Endometrium (tissue), 2 donors: ENCODE results near the gene BLCAP.
"Not testable (repeated sequence)": the region's sequence is repeated elsewhere in the genome, so short reads cannot be mapped to it uniquely, and the experiment has no call there.

Experiments used
- FAIRE-seq: peaks from 2 replicates; lab custom pipeline; 2012; peaks lifted over from hg19 to GRCh38; lab: Jason Lieb, UNC
- donor health status: control.
- donor health status: control.

The BLCAP gene

DNA sequence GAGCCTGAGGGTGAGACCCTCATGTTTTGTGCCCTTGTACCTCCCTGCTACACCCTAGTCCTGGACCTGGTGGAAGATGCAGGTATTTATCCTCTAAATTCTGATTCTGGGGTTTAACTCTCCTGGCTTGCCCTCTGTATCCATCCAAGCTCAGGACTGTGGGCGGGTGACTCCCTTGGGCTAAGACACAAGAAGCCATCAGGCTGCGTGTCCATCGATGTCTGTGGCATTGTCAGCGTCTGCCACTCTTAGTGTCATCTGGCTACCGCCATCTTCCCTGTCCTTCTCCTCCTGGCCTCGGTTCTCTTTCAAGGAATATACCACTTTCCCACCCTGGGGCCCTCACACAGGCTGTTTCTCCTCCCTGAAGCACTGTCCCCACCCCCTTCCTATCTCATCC lies 28.9 kb upstream of the BLCAP start:
- FAIRE-seq, result no peak

DNA sequence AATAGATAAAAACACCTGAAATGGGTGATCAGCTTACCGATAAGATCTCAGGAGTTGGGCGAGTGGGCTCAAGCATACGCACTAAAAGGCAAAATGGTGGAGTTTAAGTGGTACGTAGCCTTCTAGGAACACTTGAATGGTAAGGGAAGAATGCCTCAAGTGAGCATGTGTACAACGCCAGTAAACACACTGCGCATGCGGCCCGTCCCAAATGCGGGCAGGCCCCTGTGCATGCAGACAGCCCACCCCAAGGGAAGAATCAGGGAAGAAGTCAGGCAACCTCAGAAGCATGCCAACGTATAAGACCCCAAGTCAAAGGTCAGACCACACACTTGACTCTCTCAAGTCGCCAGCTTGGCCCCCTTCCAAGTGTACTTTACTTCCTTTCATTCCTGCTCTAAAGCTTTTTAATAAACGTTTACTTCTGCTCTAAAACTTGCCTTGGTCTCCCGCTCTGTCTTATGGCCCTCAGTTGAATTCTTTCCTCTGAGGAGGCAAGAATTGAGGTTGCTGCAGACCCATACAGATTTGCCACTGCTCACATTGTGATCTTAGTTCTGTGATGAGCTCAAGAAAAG lies 27.1 kb upstream of the BLCAP start:
- FAIRE-seq, result not testable (repeated sequence)

DNA sequence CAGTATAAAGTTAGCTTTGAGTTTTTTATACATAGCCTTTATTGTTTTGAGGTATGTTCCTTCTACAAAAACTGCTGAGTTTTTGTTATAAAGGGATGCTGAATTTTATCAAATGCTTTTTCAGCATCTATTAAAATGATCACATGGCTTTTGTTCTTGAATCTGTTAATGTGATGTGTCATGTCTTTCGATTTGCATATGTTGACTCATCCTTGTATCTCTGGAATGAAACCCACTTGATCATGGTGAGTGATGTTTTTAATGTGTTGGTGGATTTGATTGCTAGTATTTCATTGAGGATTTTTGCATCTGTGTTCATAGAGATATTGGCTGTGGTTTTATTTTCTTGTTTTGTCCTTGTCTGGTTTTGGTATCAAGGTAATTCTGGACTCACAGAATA lies 24.7 kb upstream of the BLCAP start:
- no peak for FAIRE-seq

DNA sequence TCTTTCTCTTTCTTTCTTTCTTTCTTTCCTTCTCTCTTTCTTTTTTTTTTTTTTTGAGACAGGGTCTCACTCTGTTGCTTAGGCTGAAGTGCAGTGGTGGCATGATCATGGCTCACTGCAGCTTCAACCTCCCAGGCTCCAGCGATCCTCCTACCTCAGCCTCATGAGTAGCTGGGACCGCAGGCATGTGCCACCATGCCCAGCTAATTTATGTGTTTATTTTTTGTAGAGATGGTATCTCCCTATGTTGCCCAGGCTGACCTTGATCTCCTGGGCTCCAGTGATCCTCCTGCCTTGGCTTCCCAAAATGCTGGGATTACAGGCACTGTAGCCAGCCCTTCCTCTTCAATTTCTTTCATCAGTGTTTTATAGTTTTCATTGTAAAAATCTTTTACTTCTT lies 24.0 kb upstream of the BLCAP start:
- FAIRE-seq, result not testable (repeated sequence)

DNA sequence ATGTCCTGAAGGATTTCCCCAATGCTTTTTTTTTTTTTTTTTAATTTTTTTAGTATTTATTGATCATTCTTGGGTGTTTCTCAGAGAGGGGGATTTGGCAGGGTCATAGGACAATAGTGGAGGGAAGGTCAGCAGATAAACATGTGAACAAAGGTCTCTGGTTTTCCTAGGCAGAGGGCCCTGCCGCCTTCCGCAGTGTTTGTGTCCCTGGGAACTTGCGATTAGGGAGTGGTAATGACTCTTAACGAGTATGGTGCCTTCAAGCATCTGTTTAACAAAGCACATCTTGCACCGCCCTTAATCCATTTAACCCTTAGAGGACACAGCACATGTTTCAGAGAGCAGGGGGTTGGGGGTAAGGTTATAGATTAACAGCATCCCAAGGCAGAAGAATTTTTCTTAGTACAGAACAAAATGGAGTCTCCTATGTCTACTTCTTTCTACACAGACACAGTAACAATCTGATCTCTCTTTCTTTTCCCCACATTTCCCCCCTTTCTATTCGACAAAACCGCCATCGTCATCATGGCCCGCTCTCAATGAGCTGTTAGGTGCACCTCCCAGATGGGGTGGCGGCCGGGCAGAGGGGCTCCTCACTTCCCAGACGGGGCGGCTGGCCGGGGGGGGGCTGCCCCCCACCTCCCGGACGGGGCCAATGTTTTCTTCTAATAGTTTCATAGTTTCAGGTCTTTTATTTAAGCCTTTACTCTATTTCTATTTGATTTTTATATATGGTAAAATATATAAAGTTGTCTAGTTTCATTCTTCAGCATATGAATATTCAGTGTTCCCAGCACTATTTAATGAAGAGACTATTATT lies 22.6 kb upstream of the BLCAP start:
- not testable (repeated sequence) for FAIRE-seq

DNA sequence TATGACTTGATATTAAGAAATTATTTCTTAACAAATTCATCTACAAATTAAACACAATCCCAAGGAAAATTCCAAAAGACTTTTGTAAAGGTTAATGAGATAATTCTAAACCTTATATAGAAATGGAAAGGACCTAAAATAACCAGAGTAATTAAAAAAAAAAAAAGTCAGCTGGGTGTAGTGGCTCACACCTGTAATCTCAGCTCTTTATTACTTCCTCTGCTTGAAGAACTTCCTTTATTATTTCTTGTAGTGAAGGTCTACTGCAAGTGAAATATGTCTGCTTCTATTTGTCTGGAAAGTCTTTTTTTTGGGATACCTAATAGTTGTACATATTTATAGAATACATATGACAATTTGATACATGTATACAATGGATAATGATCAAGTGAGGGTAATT lies 20.2 kb upstream of the BLCAP start:
- FAIRE-seq, result no peak

DNA sequence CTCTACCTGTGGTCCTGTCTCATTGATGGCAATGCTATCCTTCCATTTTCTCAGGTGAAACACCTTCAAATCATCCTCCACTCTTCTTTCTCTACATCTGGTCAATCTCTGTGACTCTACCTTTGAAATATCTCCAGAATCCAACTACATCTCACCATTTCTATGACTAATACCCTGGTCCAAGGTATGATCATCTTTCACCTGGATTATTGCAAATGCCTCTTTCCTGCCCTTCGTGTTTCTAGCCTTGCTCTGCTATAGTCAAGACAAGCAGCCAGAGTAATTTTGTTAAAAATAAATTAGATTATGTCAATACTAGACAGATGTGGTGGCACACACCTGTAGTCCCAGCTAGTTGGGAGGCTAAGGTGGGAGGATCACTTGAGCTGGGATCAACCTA lies 17.8 kb upstream of the BLCAP start:
- no peak for FAIRE-seq

DNA sequence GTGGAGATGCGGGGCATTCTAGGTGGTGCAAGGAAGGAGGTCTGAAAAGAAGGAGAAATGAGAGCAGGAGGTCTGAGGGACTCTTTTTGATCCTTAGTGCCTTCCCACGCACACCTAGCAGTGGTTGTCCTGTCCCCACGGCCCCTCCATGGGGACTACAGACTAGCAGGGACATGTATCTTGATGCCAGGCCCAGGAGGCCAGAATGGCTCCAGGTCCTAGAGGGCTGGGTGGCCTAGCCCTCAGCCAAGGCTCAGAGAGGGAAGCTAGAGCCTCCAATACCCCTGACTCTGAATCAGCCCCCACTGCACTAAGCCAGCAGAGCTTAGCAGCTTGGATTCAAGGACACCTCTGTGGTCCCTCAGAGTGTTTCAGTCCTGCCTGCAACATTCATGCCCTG lies 16.7 kb upstream of the BLCAP start:
- no peak for FAIRE-seq

DNA sequence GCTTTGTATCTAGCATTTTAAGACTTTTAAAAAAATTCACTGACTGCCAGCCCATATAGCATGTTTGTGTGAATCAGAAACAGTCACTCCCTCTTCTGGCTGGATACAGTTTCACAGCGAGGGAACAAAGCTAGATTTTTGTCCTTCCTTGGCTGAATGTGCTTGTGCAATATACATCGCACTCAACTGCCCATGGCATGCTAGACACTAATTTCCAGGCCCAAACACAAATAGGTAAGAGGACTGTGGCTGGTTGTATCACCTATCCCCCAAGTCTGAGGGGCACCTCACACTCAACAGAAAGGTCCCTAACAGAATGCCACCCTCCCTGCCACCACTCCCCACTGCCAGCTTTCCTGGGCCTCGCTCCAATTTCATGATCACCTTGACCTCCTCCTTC lies 16.2 kb upstream of the BLCAP start:
- no peak for FAIRE-seq

DNA sequence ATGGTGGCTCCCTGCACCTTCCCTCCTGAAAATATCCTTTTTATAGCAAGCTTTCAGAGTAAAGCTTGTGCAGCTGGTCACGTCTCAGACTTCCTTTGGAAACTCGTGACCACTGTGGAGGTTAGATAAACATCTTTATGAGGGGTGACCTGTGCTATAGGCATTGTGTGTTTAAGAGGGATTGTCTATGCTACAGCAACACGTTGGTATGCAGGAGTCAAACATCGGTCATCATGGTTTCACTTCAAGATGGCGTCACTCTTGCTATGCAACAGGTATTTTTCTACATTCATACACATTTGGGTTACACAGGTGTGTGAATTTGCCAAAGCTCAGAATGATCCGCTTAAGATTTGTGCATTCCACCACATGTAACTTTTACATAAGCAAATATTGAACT lies 14.6 kb upstream of the BLCAP start:
- FAIRE-seq, result no peak

DNA sequence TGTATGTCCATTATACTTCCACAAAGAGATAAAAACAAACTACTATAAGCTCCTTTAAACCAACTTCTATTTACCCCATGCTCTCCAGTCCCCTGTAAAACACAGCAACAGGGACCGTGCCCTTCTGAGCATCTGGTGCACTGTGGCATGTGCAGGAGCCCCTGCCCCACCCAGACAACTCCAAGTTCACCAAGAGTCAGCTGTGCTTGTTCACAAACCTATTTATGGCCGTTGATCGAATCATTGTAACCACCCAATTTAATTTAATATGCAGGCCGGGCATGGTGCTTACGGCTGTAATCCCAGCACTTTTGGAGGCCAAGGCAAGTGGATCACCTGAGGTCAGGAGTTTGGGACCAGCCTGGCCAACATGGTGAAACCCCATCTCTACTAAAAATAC lies 13.7 kb upstream of the BLCAP start:
- no peak for FAIRE-seq

DNA sequence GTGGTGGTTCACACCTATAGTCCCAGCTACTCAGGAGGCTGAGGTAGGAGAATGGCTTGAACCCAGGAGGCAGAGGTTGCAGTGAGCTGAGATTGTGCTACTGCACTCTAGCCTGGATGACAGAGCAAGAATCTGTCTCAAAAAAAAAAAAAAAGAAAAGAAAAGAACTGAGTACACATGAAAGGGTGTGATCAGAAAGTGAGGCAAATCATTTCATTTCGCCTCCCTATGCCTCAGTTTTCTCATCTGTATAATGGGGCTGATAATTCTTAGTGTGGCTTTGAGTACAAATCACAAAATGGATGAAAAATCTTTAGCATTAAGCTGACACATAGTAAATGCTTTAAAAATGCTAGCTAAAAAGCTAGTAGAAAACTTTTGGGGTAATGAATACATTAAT lies 13.2 kb upstream of the BLCAP start:
- FAIRE-seq, result not testable (repeated sequence)

DNA sequence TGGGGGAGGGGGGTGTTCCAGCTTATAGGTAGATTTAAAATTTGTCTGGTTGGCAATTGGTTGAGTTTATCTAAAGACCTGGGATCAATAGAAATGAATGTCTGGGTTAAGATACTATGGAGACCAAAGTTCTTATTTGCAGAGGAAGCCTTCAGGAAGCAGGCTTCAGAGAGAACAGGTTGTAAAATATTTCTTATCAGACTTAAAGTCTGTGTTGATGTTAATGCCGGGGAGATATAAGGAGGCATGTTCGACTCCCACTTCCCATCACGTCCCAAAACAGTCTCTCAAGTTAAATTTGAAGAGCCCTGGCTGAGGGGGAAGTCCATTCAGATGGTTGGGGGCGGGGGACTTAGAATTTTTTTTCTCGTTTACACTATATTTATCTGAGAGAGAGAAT lies 12.3 kb upstream of the BLCAP start:
- no peak for FAIRE-seq

DNA sequence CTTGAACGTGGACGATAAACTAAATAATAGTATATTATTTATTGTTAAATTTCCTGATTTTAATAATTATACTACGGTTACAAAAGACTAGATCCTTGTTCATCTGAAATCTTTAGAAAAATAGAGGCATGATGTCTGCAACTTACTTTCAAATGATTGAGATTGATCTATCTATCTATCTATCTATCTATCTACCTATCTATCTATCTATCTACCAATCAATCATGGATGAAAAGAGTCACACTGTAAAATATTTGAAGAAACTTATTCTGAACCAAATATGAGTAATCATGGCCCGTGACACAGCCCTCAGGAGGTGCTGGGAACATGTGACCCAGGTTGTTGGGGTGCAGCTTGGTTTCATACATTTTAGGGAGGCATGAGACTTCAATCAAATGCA lies 11.7 kb upstream of the BLCAP start:
- FAIRE-seq, result no peak

DNA sequence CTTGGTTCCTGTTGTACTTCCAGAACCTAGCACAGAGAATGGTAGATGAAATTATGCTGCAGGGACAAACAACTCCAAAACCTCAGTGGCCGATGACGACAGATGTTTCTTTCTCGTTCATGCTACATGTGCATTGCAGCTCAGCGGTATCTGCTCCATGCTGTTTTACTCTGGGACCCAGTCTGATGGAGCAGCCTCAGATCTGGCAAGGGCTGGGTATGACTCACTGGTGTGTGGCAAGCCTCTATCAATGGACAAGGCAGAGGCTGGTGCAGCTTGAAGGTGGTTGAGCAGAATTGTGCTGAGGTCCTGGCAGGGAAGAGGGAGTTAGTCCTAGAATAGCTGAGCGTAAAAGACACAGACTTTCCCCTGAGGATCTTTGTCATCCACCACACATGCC lies 10.3 kb upstream of the BLCAP start:
- FAIRE-seq, result no peak

DNA sequence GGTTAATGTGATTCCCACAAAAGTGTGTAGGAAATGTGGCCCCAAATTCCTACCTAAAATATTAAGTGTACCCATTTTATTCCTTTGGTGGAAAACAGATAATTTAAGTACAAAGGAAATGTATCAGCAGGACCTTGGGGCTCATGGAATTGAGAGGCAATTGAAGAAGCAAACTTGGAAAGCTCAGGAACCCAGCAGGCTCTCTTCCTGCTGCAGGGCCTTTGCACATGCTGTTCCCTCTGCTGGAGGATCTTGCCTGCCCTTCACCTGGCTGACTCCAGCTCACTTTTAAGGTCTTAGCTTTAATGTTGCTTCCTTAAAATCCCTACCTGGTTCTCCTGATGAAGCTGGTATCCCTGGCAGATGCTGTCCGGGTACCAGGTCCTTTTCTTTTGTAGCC lies 9.8 kb upstream of the BLCAP start:
- FAIRE-seq, result no peak

DNA sequence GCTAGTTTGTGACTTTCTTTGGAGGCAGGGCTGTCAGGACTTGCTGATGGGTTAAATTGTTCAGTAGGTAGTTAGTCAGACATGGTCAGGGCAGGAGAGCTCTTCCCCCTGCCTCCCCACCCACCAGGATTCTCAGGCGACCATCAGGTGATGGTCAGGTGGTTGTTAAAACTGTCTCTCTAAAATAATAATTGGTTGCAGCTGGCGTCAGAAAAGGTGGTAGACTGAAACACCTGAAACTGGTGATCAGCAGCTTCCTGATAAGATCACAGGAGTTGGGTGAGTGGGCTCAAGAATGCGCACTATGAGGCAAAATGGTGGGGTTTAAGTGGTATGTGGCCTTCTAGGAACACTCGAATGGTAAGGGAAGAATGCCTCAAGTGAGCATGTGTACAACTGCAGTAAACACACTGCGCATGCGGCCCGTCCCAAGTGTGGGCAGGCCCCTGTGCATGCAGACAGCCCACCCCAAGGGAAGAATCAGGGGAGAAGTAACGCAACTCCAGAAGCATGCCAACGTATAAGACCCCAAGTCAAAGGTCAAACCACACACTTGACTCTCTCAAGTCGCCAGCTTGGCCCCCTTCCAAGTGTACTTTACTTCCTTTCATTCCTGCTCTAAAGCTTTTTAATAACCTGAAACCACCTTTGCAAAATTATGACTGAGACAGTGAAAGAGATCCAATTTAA lies 7.9 kb upstream of the BLCAP start:
- FAIRE-seq, result no peak

DNA sequence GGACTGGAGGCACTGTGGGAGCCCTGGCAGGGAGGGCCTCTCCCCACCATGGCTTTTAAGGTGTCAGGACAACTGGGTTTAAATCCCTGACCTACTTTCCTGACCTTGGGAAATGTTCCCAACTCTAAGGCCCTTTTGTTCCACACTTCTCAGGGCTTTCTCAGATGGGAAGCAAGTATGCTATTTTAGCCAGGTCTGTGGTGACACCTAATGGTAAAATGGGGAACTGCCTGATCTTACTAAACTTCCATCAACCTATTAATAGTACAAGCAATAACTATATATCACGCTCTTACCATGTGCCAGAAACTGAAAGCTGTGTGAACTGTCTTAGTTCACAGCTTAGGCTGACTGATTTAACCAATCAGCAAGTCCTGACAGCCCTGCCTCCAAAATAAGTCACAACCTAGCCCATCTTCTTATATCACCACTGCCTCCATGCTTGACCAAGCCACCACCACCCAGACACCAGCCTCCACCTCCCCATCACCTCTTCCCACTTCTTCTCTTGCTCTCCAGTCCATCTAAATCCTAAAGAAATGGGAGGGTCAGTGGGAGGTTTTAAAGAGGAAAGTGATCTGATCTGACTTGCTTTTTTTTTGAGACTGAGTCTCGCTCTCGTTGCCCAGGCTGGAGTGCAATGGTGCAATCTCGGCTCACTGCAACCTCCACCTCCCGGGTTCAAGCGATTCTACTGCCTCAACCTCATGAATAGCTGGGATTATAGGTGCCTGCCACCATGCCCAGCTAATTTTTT lies 6.9 kb upstream of the BLCAP start:
- FAIRE-seq, result peak; percentile 61

DNA sequence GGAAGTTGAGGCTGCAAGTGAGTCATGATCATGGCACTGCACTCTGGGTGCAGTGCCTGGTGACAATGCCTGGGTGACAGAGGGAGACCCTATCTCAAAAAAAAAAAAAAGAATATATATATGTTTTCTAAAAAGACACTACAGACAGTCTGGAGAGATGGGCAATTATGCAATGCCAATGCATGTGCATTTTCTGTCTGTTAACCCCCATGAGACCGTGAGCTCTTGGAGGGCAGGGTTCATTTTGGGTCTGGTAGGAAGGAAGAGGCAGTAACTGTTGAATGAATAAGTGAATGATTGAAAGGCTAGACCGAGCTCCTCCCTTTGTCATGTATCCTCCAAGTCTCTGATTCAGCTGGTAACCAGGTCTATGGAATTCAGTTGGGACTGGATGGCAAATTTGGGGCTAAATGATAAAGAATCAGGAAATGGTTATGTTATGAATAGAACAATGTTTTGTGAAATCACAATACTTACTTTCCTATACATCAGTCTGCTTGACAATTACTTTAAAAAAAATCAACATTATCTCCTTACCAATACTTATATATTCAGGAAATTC lies 5.6 kb upstream of the BLCAP start:
- no peak for FAIRE-seq

DNA sequence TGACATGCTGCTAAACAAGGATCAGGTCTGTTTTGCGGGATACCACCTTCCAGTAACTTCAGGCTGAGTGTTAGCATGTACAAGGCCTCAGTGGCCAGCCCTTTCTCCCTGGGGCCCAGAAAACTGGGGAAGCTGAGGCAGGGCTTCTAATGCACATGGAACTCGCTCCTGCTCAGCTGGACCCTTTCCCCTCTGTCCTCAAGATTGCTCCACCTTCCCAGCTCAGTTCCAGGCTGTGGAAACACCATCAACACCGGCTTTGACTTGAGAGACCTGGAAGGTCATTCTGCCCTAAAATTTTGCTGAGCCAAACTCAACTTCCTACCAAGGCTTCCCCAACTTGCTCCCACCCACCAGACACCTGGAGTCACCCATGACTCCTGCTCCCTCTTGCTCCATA lies 4.2 kb upstream of the BLCAP start:
- FAIRE-seq, result no peak

DNA sequence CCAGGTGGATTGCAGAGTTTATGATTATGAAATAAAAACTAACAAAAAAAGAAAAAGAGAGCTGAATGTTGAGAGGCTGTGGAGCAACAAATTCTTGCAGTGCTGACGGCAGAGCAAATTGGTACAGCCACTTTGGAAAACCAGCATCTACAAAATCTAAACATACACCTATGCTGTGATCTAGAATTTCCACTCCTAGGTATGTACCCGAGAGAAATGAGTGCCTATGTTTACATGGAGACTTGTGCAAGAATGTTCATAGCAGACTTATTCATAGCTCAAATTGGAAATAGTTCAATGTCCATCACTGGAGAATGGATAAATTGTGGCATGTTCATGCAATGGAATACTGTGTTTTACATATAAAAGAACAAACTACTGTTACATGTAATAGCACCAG lies 3.0 kb upstream of the BLCAP start:
- FAIRE-seq, result no peak

DNA sequence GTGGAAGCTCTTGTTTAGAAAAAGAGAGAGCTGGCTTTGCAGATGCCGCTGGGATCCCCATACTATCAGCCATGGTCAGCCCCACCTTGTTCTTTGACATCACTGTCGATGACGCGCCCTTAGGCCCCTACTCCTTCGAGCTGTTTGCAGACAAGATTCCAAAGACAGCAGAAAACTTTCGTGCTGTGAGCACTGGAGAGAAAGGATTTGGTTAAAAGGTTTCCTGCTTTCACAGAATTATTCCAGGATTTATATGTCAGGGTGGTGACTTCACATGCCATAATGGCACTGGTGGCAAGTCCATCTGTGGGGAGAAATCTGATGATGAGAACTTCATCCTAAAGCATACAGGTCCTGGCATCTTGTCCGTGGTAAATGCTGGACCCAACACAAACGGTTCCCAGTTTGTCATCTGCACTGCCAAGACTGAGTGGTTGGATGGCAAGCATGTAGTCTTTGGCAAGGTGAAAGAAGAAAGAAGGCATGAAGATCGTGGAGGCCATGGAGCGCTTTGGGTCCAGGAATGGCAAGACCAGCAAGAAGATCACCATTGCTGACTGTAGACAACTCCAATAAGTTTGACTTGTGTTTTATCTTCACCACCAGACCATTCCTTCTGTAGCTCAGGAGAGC lies 2.4 kb upstream of the BLCAP start:
- no peak for FAIRE-seq
